ENCODE results near the gene SRGAP3.

The SRGAP3 gene

DNA sequence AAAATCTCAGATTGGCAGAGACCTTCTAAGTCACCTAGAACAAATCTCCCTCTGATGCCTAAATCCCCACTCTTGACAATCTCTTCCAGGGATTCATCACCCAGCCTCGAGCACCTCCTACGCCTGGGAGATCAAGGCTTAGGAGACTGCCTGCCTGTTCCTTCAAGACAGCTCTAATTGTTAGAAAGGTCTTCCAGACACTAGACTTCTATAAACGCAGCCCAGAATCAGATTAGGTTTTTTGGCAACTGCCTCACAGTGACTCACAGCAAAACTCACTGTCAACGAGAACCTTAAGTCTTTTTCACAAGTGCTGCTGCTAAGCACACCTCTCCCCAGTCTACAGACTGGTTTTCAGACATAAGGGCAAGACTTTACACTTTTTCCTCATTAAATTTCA, 23.1 kb downstream of the SRGAP3 start (continued):
- TF ChIP-seq, protein P1, sequence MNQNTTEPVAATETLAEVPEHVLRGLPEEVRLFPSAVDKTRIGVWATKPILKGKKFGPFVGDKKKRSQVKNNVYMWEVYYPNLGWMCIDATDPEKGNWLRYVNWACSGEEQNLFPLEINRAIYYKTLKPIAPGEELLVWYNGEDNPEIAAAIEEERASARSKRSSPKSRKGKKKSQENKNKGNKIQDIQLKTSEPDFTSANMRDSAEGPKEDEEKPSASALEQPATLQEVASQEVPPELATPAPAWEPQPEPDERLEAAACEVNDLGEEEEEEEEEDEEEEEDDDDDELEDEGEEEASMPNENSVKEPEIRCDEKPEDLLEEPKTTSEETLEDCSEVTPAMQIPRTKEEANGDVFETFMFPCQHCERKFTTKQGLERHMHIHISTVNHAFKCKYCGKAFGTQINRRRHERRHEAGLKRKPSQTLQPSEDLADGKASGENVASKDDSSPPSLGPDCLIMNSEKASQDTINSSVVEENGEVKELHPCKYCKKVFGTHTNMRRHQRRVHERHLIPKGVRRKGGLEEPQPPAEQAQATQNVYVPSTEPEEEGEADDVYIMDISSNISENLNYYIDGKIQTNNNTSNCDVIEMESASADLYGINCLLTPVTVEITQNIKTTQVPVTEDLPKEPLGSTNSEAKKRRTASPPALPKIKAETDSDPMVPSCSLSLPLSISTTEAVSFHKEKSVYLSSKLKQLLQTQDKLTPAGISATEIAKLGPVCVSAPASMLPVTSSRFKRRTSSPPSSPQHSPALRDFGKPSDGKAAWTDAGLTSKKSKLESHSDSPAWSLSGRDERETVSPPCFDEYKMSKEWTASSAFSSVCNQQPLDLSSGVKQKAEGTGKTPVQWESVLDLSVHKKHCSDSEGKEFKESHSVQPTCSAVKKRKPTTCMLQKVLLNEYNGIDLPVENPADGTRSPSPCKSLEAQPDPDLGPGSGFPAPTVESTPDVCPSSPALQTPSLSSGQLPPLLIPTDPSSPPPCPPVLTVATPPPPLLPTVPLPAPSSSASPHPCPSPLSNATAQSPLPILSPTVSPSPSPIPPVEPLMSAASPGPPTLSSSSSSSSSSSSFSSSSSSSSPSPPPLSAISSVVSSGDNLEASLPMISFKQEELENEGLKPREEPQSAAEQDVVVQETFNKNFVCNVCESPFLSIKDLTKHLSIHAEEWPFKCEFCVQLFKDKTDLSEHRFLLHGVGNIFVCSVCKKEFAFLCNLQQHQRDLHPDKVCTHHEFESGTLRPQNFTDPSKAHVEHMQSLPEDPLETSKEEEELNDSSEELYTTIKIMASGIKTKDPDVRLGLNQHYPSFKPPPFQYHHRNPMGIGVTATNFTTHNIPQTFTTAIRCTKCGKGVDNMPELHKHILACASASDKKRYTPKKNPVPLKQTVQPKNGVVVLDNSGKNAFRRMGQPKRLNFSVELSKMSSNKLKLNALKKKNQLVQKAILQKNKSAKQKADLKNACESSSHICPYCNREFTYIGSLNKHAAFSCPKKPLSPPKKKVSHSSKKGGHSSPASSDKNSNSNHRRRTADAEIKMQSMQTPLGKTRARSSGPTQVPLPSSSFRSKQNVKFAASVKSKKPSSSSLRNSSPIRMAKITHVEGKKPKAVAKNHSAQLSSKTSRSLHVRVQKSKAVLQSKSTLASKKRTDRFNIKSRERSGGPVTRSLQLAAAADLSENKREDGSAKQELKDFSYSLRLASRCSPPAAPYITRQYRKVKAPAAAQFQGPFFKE (tag by site-specific recombination; IDR thresholded peaks at IDR 0.05; ENCODE audit: borderline replicate concordance) = no peak
- no peak for TF ChIP-seq ZNF707 (tag by site-specific recombination; IDR thresholded peaks at IDR 0.05)
- no peak for TF ChIP-seq ZNF416 (tag by site-specific recombination; IDR thresholded peaks at IDR 0.05)
- TF ChIP-seq, protein P2, sequence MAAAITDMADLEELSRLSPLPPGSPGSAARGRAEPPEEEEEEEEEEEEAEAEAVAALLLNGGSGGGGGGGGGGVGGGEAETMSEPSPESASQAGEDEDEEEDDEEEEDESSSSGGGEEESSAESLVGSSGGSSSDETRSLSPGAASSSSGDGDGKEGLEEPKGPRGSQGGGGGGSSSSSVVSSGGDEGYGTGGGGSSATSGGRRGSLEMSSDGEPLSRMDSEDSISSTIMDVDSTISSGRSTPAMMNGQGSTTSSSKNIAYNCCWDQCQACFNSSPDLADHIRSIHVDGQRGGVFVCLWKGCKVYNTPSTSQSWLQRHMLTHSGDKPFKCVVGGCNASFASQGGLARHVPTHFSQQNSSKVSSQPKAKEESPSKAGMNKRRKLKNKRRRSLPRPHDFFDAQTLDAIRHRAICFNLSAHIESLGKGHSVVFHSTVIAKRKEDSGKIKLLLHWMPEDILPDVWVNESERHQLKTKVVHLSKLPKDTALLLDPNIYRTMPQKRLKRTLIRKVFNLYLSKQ (tag by site-specific recombination; IDR thresholded peaks at IDR 0.05; ENCODE audit: borderline replicate concordance) = no peak
- no peak for TF ChIP-seq GLI4 (tag by site-specific recombination; IDR thresholded peaks at IDR 0.05)
- TF ChIP-seq GFI1B (tag by site-specific recombination; IDR thresholded peaks at IDR 0.05) = no peak
- no peak for TF ChIP-seq ZNF391 (tag by site-specific recombination; IDR thresholded peaks at IDR 0.05; ENCODE audit: borderline replicate concordance, low read depth)
- no peak for TF ChIP-seq ZNF514 (tag by site-specific recombination; IDR thresholded peaks at IDR 0.05)
- no peak for TF ChIP-seq ZNF791 (tag by site-specific recombination; IDR thresholded peaks at IDR 0.05)
- no peak for TF ChIP-seq ZNF544 (tag by site-specific recombination; IDR thresholded peaks at IDR 0.05)

DNA sequence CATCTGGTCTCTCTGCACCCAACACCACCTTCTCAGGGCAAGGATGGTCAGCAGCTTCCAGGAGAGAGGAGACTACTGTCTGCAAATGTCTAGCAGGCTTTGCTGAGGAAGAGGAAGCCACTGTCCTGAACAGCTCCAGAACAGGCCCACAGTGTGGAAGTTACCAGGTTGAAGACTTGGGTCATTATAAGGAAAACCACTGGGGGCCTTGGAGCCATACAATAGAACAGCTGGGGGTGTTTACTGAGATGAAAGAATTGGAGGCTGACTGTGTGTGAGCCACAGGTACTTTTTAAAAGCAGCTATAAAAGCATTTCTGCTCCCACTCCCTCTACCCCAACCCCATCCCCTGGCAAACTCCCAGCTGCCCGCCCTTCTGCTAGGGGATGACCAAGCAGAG, 24.2 kb downstream of the SRGAP3 start:
- TF ChIP-seq ZNF701 (tag by site-specific recombination; IDR thresholded peaks at IDR 0.05) = no peak
- TF ChIP-seq, protein P3, sequence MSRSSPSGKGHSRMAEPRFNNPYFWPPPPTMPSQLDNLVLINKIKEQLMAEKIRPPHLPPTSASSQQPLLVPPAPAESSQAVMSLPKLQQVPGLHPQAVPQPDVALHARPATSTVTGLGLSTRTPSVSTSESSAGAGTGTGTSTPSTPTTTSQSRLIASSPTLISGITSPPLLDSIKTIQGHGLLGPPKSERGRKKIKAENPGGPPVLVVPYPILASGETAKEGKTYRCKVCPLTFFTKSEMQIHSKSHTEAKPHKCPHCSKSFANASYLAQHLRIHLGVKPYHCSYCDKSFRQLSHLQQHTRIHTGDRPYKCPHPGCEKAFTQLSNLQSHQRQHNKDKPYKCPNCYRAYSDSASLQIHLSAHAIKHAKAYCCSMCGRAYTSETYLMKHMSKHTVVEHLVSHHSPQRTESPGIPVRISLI (tag by site-specific recombination; IDR thresholded peaks at IDR 0.05) = no peak
- no peak for TF ChIP-seq ZNF169 (tag by site-specific recombination; IDR thresholded peaks at IDR 0.05)
- TF ChIP-seq ZNF404 (tag by site-specific recombination; IDR thresholded peaks at IDR 0.05) = no peak
- peak; percentile 25; the same call in 1 of the 2 replicates for TF ChIP-seq GLIS1 (tag by site-specific recombination; IDR thresholded peaks at IDR 0.05)
- TF ChIP-seq ZNF830 (tag by site-specific recombination; IDR thresholded peaks at IDR 0.05; ENCODE audit: low read depth) = no peak
- TF ChIP-seq, protein P4, sequence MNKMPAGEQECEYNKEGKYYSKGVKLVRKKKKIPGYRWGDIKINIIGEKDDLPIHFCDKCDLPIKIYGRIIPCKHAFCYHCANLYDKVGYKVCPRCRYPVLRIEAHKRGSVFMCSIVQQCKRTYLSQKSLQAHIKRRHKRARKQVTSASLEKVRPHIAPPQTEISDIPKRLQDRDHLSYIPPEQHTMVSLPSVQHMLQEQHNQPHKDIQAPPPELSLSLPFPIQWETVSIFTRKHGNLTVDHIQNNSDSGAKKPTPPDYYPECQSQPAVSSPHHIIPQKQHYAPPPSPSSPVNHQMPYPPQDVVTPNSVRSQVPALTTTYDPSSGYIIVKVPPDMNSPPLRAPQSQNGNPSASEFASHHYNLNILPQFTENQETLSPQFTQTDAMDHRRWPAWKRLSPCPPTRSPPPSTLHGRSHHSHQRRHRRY (tag by site-specific recombination; IDR thresholded peaks at IDR 0.05) = no peak
- TF ChIP-seq, protein P5, sequence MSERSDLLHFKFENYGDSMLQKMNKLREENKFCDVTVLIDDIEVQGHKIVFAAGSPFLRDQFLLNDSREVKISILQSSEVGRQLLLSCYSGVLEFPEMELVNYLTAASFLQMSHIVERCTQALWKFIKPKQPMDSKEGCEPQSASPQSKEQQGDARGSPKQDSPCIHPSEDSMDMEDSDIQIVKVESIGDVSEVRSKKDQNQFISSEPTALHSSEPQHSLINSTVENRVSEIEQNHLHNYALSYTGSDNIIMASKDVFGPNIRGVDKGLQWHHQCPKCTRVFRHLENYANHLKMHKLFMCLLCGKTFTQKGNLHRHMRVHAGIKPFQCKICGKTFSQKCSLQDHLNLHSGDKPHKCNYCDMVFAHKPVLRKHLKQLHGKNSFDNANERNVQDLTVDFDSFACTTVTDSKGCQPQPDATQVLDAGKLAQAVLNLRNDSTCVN (tag by site-specific recombination; optimal IDR thresholded peaks at IDR 0.05) = no peak
- CTCF ChIA-PET = interaction anchor here (1.3 kb wide), 1 partner anchor 237 kb away, joined by 3 read pairs; no protein-coding TSS in a partner anchor

More for the DNA sequence above, 24.2 kb downstream of the SRGAP3 start:
- H3K9me3 ChIP-seq (ENCODE audit: control insufficient read depth, insufficient read depth, low read depth, low read length) = no peaks in the 10 kb centered on the region
- no peak overlapping the region for H3K4me3 ChIP-seq (ENCODE audit: low read depth, low read length)
- POLR2A ChIA-PET = interaction anchor here (0.6 kb wide), 1 partner anchor 237 kb away, joined by 4 read pairs; no protein-coding TSS in a partner anchor
- H3K27ac ChIP-seq (ENCODE audit: extremely low read depth, low read depth, low read length) = no peak overlapping the region
- H3K36me3 ChIP-seq (ENCODE audit: control insufficient read depth in 2 of 2, insufficient read depth in 1 of 2, low read length in 2 of 2) = no peaks in the 10 kb centered on the region
- H3K4me1 ChIP-seq (ENCODE audit: control insufficient read depth, insufficient read depth, low read length) = no peaks in the 10 kb centered on the region
